ENCODE data around the gene SRPRA.
A peak's percentile ranks its signal among the peaks of the same experiment; 100 is the strongest.

SRPRA gene, protein sequence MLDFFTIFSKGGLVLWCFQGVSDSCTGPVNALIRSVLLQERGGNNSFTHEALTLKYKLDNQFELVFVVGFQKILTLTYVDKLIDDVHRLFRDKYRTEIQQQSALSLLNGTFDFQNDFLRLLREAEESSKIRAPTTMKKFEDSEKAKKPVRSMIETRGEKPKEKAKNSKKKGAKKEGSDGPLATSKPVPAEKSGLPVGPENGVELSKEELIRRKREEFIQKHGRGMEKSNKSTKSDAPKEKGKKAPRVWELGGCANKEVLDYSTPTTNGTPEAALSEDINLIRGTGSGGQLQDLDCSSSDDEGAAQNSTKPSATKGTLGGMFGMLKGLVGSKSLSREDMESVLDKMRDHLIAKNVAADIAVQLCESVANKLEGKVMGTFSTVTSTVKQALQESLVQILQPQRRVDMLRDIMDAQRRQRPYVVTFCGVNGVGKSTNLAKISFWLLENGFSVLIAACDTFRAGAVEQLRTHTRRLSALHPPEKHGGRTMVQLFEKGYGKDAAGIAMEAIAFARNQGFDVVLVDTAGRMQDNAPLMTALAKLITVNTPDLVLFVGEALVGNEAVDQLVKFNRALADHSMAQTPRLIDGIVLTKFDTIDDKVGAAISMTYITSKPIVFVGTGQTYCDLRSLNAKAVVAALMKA
- 105 to 128 (median 126) reads per million in 3 donors for total RNA-seq

DNA sequence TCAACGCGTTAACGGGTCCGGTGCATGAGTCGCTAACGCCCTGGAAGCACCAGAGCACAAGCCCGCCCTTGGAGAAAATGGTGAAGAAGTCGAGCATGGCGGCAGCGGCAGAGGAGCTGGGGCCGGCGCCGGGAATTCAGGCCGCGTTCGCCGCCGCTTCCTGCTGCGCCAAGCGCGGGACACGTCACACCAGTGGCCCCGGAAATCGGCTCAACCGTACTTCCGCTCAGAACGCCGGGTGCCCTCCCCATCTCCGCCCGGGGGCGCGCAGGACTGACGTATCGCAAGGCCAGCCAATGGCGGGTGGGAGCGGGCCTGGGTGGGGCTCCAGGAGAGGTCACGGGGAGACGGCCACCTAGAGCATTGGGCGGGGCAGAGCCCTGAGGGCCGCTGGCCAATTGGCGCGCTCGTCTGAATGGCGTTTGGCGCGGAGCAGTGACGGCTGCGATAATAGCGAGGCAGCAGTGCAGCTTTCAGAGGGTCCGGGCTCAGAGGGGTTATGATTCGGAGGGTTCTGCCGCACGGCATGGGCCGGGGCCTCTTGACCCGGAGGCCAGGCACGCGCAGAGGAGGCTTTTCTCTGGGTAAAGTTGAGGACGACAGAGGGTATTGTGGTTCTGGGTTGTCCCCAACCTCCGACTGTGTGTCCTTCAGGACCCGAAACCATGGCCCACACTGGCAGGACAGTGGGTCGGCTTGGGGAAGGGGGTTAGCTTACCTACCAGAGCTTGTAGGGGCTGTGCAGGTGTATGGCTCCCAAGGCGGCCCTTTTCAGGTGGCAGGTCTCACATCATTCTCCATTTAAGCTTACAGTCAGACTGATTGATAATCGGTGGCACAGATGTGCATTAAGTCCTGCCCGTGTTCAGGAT, at the start of gene SRPRA, which contains the start of gene FOXRED1:
Gene SRPRA, minus strand, starts transcription at position 188 of the 872 bp plus-strand sequence. Its CDS starts 91 bp downstream, at position 97.
Gene FOXRED1, plus strand, starts transcription at position 447 of the 872 bp plus-strand sequence. Its CDS starts 53 bp downstream, at position 500.
- H3K36me3 ChIP-seq (ENCODE audit: control insufficient read depth, insufficient read depth, low read length) = peaks cover 35% of the 10 kb centered on the region
- no peaks in the 10 kb centered on the region for H3K27me3 ChIP-seq (replicated peaks; ENCODE audit: control insufficient read depth, insufficient read depth, low read length, poor library complexity, severe bottlenecking)
- H3K27ac ChIP-seq (ENCODE audit: insufficient read depth, low read length, poor library complexity, severe bottlenecking) = peak within 1 kb of the TSS; percentile 85
- no peaks in the 10 kb centered on the region for H3K9me3 ChIP-seq (ENCODE audit: control insufficient read depth, low read length)
- H3K4me3 ChIP-seq (ENCODE audit: insufficient read depth, low read depth, low read length, poor library complexity, severe bottlenecking) = peak within 1 kb of the TSS; percentile 79
- peaks cover 19% of the 10 kb centered on the region for H3K4me1 ChIP-seq (ENCODE audit: control insufficient read depth, insufficient read depth, low read length, poor library complexity, severe bottlenecking)
- DNase-seq = peak; percentile 99 to 100 (median 100)

GRCh38 chr11:126317756-126318573, 49.3 kb upstream of the SRPRA start:
- Histone ChIP-seq H3K4me3 (ENCODE audit: insufficient read depth, low read depth, low read length, poor library complexity, severe bottlenecking) (peak overlapping the region; percentile 0), H3K36me3 (ENCODE audit: control insufficient read depth, insufficient read depth, low read length) (no peaks in the 10 kb centered on the region), H3K27ac (ENCODE audit: insufficient read depth, low read length, poor library complexity, severe bottlenecking) (no peak overlapping the region), H3K27me3 (replicated peaks; ENCODE audit: control insufficient read depth, insufficient read depth, low read length, poor library complexity, severe bottlenecking) (no peaks in the 10 kb centered on the region), H3K9me3 (ENCODE audit: control insufficient read depth, low read length) (no peaks in the 10 kb centered on the region), H3K4me1 (ENCODE audit: control insufficient read depth, insufficient read depth, low read length, poor library complexity, severe bottlenecking) (peaks cover 15% of the 10 kb centered on the region)
- no peak for DNase-seq

DNA sequence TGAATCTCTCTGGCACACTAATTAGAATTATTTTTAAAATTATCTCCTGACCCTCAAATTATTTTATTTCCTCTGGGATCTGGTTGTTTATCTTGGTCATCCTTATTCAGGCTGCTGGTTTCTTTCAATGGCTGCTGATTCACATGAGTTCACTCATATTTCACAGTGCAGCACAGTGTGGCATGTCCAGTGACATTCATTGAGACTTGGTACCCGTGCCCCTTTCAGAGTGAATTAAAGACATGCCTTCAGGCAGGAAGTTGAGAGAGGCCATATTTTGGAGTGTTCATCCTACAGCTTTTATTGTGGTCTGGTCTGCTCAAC, 48.7 kb upstream of the SRPRA start:
- Histone ChIP-seq H3K4me1 (ENCODE audit: control insufficient read depth, insufficient read depth, low read length, poor library complexity, severe bottlenecking) (peaks cover 15% of the 10 kb centered on the region), H3K27me3 (replicated peaks; ENCODE audit: control insufficient read depth, insufficient read depth, low read length, poor library complexity, severe bottlenecking) (no peaks in the 10 kb centered on the region), H3K4me3 (ENCODE audit: insufficient read depth, low read depth, low read length, poor library complexity, severe bottlenecking) (no peak overlapping the region), H3K9me3 (ENCODE audit: control insufficient read depth, low read length) (no peaks in the 10 kb centered on the region), H3K36me3 (ENCODE audit: control insufficient read depth, insufficient read depth, low read length) (peaks cover 3% of the 10 kb centered on the region), H3K27ac (ENCODE audit: insufficient read depth, low read length, poor library complexity, severe bottlenecking) (no peak overlapping the region)
- DNase-seq = no peak

- DNase-seq = no peak
- Histone ChIP-seq H3K36me3 (ENCODE audit: control insufficient read depth, insufficient read depth, low read length) (peaks cover 15% of the 10 kb centered on the region), H3K4me3 (ENCODE audit: insufficient read depth, low read depth, low read length, poor library complexity, severe bottlenecking) (no peak overlapping the region), H3K27me3 (replicated peaks; ENCODE audit: control insufficient read depth, insufficient read depth, low read length, poor library complexity, severe bottlenecking) (no peaks in the 10 kb centered on the region), H3K27ac (ENCODE audit: insufficient read depth, low read length, poor library complexity, severe bottlenecking) (no peak overlapping the region), H3K4me1 (ENCODE audit: control insufficient read depth, insufficient read depth, low read length, poor library complexity, severe bottlenecking) (peaks cover 12% of the 10 kb centered on the region), H3K9me3 (ENCODE audit: control insufficient read depth, low read length) (no peaks in the 10 kb centered on the region)
Observed at GRCh38 chr11:126313826-126314225, 45.1 kb upstream of the SRPRA start.

GRCh38 chr11:126312961-126313360, 44.3 kb upstream of the SRPRA start:
- H3K9me3 ChIP-seq (ENCODE audit: control insufficient read depth, low read length) = no peaks in the 10 kb centered on the region
- no peak overlapping the region for H3K4me3 ChIP-seq (ENCODE audit: insufficient read depth, low read depth, low read length, poor library complexity, severe bottlenecking)
- peaks cover 15% of the 10 kb centered on the region for H3K36me3 ChIP-seq (ENCODE audit: control insufficient read depth, insufficient read depth, low read length)
- DNase-seq = no peak
- no peak overlapping the region for H3K27ac ChIP-seq (ENCODE audit: insufficient read depth, low read length, poor library complexity, severe bottlenecking)
- H3K4me1 ChIP-seq (ENCODE audit: control insufficient read depth, insufficient read depth, low read length, poor library complexity, severe bottlenecking) = peaks cover 4% of the 10 kb centered on the region
- no peaks in the 10 kb centered on the region for H3K27me3 ChIP-seq (replicated peaks; ENCODE audit: control insufficient read depth, insufficient read depth, low read length, poor library complexity, severe bottlenecking)

DNA sequence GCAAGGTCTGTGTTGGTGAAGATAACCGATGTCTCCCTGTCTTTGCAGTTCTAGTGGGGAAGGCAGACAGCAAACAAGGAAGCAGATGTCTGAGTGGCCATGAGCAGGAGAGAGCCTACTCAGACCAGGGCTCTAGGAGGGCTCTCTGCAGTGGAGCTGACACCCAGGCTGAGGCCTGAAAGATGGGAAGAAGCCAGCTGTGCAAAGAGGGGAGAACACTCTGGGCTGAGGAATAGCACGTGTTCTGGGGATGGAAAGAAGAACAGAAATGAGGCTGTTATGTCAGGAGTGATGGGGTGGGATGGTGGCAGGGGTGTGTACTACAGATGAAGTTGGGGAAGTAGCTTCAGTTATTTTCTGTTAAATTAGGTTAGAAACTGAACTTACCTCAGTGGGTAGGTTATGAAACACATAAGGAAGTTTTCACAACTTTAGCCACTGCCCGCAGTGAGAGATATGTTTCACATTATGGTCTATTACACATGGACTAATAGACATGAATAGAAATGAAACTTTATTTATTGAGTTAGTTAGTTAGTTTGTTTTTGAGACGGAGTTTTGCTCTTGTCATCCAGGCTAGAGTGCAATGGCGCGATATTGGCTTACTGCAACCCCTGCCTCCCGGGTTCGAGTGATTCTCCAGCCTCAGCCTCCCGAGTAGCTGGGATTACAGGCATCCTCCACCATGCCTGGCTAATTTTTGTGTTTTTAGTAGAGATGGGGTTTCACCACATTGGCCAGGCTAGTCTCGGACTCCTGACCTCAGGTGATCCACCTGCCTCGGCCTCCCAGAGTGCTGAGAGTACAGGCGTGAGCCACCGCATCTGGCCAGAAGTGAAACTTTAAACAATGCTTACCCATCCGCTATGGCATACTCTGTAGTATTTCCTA, 43.0 kb upstream of the SRPRA start:
- H3K4me3 ChIP-seq (ENCODE audit: insufficient read depth, low read depth, low read length, poor library complexity, severe bottlenecking) = no peak overlapping the region
- no peaks in the 10 kb centered on the region for H3K4me1 ChIP-seq (ENCODE audit: control insufficient read depth, insufficient read depth, low read length, poor library complexity, severe bottlenecking)
- no peaks in the 10 kb centered on the region for H3K9me3 ChIP-seq (ENCODE audit: control insufficient read depth, low read length)
- H3K36me3 ChIP-seq (ENCODE audit: control insufficient read depth, insufficient read depth, low read length) = peaks cover 15% of the 10 kb centered on the region
- no peak overlapping the region for H3K27ac ChIP-seq (ENCODE audit: insufficient read depth, low read length, poor library complexity, severe bottlenecking)
- DNase-seq = no peak
- H3K27me3 ChIP-seq (replicated peaks; ENCODE audit: control insufficient read depth, insufficient read depth, low read length, poor library complexity, severe bottlenecking) = no peaks in the 10 kb centered on the region

- peaks cover 15% of the 10 kb centered on the region for H3K36me3 ChIP-seq (ENCODE audit: control insufficient read depth, insufficient read depth, low read length)
- no peak overlapping the region for H3K4me3 ChIP-seq (ENCODE audit: insufficient read depth, low read depth, low read length, poor library complexity, severe bottlenecking)
- no peak for DNase-seq
- no peaks in the 10 kb centered on the region for H3K9me3 ChIP-seq (ENCODE audit: control insufficient read depth, low read length)
- no peaks in the 10 kb centered on the region for H3K27me3 ChIP-seq (replicated peaks; ENCODE audit: control insufficient read depth, insufficient read depth, low read length, poor library complexity, severe bottlenecking)
- no peak overlapping the region for H3K27ac ChIP-seq (ENCODE audit: insufficient read depth, low read length, poor library complexity, severe bottlenecking)
- no peaks in the 10 kb centered on the region for H3K4me1 ChIP-seq (ENCODE audit: control insufficient read depth, insufficient read depth, low read length, poor library complexity, severe bottlenecking)
Observed at GRCh38 chr11:126310992-126311310, 42.3 kb upstream of the SRPRA start.

DNA sequence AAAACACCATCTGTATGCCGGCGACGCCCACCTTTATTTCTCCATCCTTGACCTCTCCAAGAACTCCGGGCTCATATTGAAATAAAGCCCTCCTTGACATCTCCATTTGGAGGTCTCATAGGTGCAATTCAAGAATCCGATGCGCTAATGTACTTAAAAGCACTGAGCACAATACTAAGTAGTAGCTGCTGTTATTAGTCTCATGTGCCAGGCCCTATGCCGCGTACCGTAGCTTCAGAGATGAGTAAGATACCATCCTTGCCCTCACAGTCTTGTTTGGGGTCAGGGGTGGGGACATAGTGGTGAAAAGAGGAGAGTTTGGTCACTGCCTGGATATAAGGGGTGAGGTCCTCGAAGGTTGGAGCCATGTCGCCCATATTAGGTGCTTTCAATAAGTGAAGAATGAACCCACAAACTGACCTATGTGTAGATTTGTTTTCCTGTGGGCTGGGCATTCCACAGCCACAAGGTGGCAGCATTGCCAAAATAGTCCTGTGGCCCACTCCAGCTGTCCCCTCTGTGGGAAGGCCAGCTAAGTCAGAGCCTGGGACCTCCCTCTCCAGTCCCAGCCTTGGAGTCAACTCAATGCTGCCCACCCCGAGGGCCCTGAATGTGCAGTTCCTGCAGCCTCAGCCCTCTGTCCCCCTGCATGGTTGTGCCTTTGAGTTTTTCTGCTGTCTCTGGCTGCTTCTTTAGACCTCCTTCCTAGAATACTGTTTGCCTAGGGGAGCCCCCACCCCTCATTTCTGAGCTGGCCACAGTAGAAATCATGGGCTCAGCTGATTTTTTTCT, 41.7 kb upstream of the SRPRA start:
- Histone ChIP-seq H3K27me3 (replicated peaks; ENCODE audit: control insufficient read depth, insufficient read depth, low read length, poor library complexity, severe bottlenecking) (no peaks in the 10 kb centered on the region), H3K36me3 (ENCODE audit: control insufficient read depth, insufficient read depth, low read length) (peaks cover 15% of the 10 kb centered on the region), H3K27ac (ENCODE audit: insufficient read depth, low read length, poor library complexity, severe bottlenecking) (no peak overlapping the region), H3K4me3 (ENCODE audit: insufficient read depth, low read depth, low read length, poor library complexity, severe bottlenecking) (no peak overlapping the region), H3K9me3 (ENCODE audit: control insufficient read depth, low read length) (no peaks in the 10 kb centered on the region), H3K4me1 (ENCODE audit: control insufficient read depth, insufficient read depth, low read length, poor library complexity, severe bottlenecking) (no peaks in the 10 kb centered on the region)
- DNase-seq = peak in 2 of 3 donors; percentile 15 to 25
